Tibial nerve (tissue), 4 donors: Measurements from ENCODE around the gene MOCOS.

Source experiments
- CTCF ChIP-seq, 5 experiments: fragments of 200-600 bp in 3 of 5; fragments of 450-650 bp in 2 of 5; sonication (generic) in 3 of 5; IDR thresholded peaks; one replicate each; pipeline ENCODE4 v1.5.1; 2016 to 2019; ENCODE audit warnings: antibody characterized with exemption in 5 of 5, mild to moderate bottlenecking in 3 of 5, moderate library complexity in 2 of 5
- EP300 ChIP-seq, 2 donors: sonication (generic); formaldehyde crosslinking; IDR thresholded peaks; one replicate each; pipeline ENCODE4 v1.6.1; 2017; ENCODE audit warnings: antibody characterized with exemption in 2 of 2, mild to moderate bottlenecking in 1 of 2
- POLR2A ChIP-seq, 2 donors: fragments of 450-650 bp; IDR thresholded peaks; one replicate each; pipeline ENCODE4 v1.6.1; 2017; ENCODE audit warnings: antibody characterized with exemption in 2 of 2, mild to moderate bottlenecking in 2 of 2, moderate library complexity in 2 of 2

- no peak for TF ChIP-seq CTCF (IDR thresholded peaks at IDR 0.05)
- TF ChIP-seq POLR2A (IDR thresholded peaks at IDR 0.05), result no peak
- TF ChIP-seq EP300 (IDR thresholded peaks at IDR 0.05), result no peak
Measured at GRCh38 chr18:36311026-36311570, 123.8 kb downstream of the MOCOS start.
